IPS-NIHi7 (cell line): ENCODE data around the gene ZNF532.
"Not testable (repeated sequence)": the region's sequence is repeated elsewhere in the genome, so short reads cannot be mapped to it uniquely, and the experiment has no call there.

Experiments used
- DNase-seq: peaks from one replicate; pipeline ENCODE4 v3.0.0; 2012; ENCODE audit warnings: mixed read lengths; ENCODE audit errors: extremely low spot score

The ZNF532 gene

GRCh38 chr18:58864146-58865032 is at the start of gene ZNF532:
ZNF532 (plus strand) TSS chr18:58864877. CDS start in a region left out here.
- peak; percentile 66 for DNase-seq

DNA sequence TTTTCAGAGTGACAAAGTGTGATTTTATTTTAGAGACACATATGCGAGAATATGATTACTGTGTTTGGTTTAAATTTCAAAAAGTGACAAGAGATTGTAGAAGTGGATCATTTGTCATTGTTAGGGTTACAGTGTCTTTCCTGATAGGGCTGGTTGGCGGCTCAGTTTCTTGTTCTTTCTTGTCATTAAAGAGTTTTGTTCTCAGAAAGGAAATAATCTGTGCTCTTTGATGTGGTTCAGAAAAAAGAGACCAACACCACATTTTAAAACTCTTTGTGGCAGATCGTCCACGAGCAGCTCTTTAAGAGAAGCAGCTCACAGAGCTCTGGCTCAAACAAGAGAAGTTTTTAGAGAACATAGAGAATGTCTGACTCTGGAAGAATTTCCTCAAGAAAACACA is 45.6 kb upstream of the ZNF532 start:
- no peak for DNase-seq

DNA sequence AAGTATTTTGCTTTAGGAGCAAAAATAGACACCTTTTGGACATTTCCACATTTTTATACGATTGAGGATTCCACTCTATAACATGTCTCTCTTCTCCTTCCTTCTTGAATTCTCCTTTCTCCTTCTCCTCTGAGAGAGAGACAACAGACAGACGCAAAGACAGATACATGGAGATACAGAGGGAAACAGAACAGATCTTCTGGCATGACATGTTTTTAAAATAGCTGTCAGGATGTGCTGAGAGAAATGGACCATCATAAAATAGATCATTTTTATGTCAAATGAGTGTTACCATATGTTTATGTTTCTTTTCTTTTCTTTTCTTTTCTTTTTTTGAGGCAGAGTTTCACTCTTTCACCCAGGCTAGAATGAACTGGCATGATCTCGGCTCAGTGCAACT is 44.4 kb upstream of the ZNF532 start:
- DNase-seq: no peak

GRCh38 chr18:58822944-58823343 is 41.7 kb upstream of the ZNF532 start:
- no peak for DNase-seq

GRCh38 chr18:58823412-58823811 is 41.3 kb upstream of the ZNF532 start:
- no peak for DNase-seq

GRCh38 chr18:58826926-58827325 is 37.8 kb upstream of the ZNF532 start:
- not testable (repeated sequence) for DNase-seq

DNA sequence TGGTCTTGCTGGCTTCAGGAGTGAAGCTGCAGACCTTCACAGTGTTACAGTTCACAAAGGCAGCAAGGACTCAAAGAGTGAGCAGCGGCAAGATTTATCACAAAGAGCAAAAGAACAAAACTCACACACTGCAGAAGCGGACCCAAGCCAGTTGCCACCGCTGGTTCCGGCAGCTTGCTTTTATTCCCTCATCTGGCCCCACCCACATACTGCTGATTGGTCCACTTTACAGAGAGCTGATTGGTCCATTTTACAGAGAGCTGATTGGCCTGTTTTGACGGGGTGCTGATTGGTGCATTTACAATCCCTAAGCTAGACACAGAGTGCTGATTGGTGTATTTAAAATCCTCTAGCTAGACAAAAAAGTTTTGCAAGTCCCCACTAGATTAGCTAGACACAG is 37.2 kb upstream of the ZNF532 start:
- no peak for DNase-seq

DNA sequence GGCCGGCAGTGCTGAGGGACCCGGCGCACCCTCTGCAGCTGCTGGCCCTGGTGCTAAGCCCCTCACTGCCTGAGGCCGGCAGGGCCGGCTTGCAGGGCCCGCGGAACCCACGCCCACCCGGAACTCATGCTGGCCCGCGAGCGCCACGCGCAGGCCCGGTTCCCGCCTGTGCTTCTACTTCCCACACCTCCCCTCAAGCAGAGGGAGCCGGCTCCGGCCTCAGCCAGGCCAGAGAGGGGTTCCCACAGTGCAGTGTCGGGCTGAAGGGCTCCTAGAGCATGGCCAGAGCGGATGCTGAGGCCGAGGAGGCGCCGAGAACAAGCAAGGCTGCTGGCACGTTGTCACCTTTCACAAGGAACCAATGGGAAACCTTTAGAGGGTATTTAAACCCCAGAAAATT is 36.8 kb upstream of the ZNF532 start:
- no peak for DNase-seq

GRCh38 chr18:58828399-58829121 is 36.1 kb upstream of the ZNF532 start:
- no peak for DNase-seq

DNA sequence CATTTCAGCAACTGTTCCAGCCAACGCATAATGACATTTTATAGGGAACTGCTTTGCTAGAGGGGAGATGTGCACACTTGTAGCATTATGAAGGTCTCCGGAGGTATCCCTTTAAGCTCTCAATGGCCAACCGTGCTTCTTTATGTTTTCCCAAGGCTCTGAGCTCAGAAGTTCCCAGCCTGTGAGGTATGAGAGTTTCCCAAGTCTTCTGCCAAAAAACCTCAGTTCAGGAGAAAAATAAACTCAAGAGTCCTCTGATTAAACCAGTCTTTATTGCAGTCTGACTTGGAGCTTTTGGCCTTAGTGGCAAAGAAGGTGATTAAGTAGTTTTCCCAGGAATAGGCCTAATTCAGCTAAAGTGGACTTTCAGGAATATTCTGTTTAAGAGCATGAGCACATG is 35.4 kb upstream of the ZNF532 start:
- no peak for DNase-seq

DNA sequence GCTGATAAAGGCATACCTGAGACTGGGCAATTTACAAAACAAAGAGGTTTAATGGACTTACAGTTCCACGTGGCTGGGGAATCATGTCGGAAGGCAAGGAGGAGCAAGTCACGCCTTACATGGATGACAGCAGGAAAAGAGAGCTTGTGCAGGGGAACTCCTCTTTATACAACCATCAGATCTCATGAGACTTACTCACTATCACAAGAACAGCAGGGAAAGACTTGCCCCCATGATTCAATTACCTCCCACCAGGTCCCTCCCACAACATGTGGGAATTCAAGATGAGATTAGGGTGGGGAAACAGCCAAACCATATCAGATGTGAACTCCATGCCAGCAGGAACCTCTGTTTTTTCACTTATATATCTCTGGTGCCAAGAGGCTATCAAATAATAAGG is 34.8 kb upstream of the ZNF532 start:
- DNase-seq: not testable (repeated sequence)

- DNase-seq: no peak
Observed at GRCh38 chr18:58831606-58832005, 33.1 kb upstream of the ZNF532 start.

DNA sequence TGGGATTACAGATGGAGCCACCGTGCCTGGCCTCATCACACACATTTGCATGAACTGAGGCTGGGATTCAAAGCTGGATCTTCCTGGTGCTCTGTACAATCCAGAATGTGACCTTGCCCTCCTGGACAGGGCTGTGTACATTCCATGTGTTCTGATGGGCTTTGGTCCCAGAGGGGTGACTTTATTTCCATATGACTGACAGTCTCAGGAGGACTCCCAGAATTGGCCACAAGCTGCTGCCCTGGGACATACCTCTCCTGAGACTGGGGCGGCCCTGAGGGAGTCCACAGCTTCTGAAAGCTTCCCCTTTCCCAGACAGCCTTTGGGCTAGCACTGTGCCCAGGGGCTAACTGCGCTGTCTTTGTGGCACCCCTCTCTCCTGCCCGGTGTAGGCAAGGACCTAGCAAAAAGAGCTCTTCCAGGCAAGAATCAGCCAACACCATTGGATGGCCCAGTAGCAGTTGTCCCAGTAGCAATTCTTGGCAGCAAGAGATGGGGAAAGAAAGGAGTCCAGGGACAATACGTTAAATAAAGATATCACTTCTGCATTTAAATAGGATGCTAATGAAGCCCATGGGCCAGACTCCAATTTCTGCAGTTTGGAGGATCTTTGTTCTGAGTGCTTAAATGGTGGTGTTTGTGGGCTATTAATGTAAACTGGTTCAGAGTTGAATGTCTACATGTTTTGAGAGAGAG is 26.4 kb upstream of the ZNF532 start:
- DNase-seq: no peak

DNA sequence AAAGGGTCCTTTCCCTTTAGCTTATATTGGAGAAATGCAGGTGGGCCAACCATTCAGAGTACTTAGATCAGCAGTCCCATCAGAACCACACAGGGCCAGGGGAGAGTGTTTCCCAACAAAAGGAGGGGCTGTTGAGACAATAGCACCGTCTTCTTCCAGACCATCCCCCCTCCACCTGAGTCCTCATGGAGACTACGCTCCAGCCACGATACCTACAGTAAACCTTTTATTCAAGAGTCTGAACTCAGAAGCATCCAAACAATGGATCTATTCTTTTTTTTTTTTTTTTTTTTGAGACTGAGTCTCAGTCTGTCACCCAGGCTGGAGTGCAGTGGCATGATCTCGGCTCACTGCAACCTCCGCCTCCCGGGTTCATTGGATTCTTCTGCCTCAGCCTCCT is 25.7 kb upstream of the ZNF532 start:
- no peak for DNase-seq

DNA sequence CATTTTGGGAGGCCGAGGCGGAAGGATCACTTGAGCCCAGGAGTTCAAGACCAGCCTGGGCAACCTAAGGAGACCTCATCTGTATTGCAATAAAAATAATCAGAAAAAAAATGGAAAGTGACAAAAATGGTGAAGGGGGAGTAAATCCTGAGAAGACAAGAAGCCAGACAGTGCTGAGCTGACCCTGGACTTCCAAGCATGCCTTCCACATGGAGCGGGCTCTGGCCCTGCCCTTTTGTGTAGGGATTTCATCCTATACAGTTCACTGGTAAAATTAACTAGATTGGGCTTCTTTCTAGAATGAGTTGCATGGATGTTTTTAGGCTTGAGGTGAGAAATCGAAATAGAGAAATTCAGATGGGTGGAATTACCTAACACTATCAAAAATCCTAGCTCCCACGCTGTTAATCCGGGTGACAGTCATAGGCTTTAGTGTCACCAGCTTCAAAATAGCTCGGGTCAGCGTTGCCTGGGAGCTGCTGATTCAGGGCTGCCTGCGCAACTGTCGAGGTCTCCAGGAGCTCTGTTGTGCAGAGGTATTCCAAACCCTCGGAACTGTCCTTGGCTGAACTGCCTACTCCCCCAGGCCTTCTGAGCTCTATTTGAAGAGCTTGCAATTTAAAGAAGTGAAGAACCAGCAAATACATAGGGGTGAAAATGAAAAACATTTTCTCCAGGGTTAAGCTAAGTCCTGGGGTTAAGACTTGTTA is 21.5 kb upstream of the ZNF532 start:
- peak; percentile 47 for DNase-seq

GRCh38 chr18:58843688-58844035 is 21.0 kb upstream of the ZNF532 start:
- no peak for DNase-seq

- no peak for DNase-seq
Observed at GRCh38 chr18:58844871-58845270, 19.8 kb upstream of the ZNF532 start.

DNA sequence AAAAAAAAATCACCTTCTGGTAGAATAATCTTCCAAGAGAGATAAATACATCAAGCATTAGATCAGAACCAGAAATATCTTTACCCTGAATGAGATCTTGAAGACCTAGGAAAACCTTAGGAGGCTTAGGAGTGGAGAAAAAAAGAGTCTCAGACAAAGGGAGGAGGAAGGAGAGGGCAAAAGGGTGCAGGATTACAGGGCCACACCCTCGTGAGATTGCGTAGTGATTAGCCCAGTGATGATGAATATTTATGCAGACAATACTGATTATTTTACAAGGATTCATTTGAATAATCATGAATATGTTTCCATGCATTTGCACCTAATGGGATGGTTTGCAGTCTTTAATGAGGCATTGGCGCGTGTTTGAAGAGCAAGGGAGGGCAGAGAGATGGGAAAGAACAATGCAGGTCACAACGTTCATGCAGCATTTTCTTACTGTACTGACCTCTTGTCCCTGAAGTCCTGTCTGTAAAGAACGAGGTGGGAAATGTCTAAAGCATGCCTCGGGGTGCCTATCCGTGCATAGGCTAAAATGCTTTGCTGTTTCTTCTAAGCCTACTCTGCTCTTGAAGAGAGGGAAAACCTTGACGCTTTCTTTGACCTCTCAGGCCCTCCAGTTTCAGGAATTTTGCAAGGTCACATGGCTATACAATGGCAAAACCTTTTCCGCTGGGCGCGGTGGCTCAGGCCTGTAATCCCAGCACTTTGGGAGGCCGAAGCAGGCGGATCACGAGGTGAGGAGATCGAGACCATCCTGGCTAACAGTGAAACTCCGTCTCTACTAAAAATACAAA is 18.6 kb upstream of the ZNF532 start:
- no peak for DNase-seq

DNA sequence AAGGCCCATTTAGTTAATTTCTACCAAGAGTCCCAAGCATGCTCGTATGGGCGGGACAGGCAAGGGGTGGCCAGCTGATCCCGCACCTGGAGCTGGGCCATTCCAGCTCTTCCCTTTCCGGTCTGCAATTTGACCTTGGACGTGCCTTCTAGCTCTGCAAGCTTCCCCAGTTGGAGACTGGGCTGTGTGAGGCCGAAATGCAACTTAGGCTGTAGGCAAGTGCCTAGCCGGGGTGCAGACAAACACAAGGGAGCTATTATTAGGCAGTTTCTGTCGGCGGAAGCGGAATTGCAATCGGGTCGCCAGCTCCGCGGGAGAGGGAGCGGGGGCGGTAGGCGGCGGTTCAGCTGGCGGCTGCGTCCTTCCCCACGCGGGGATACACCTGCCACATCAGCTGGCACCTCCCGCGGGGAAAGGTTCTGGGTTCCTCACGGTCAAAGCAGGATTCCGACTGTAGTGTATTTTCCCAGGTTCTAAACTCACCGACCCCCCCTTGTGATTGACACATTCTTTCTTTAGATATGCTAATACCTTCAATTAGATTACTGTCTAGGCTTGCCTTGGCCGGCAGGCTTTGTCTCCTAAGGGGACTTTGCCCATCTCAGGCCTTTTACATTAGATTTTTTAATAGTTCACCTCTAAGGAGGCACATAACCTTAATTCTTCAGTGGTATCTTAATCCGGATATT is 17.1 kb upstream of the ZNF532 start:
- DNase-seq: peak; percentile 82

DNA sequence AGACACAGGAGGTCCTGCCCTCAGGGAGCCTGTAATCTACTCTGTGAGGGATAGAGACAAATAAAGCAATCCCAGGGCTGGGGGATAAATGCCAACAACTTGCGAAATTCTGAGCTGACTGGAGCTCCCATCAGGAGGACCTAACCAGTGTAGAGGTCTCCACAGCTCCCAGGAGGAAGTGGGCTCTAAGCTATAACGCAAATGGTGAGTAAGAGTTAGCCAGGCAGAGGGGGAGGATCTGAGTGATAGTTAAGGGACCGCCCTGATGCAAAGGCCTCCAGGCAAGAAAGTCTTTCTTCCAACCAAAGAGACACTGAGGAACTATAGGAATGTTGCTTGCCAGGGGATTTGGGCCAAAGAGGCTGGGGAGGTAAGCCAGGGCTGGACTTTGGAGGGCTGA is 16.0 kb upstream of the ZNF532 start:
- no peak for DNase-seq
